ENCODE measurements around the gene METTL13. TPM values are rescaled to one million over a fixed set of nuclear protein-coding genes. Genes with fewer than 3 reads are reported as not detected.

METTL13 gene
- total and polyA plus RNA-seq, 9 of the 15 experiments (the other 6 are each of a cell fraction or from before 2014, with no cell fraction given) = 18.9 to 78.9 (median 54.9) TPM

GRCh38 chr1:171762143-171762563, 19.3 kb upstream of the METTL13 start (continued):
- TF ChIP-seq CREB1 (IDR thresholded peaks at IDR 0.05) (0 out of 2 replicates have a peak, but pooled peaks have one; percentile 41), CREB1 (CRISPR knock-in tag; IDR thresholded peaks at IDR 0.05) (no peak), ATF7 (IDR thresholded peaks at IDR 0.05) (peak; percentile 25; the same call in 1 of the 2 replicates), RBM17 (IDR thresholded peaks at IDR 0.05; ENCODE audit: borderline replicate concordance, low read depth, low read length) (no peak), HDAC6 (IDR thresholded peaks at IDR 0.05; ENCODE audit: low read depth, low read length) (no peak), SAFB (IDR thresholded peaks at IDR 0.05; ENCODE audit: borderline replicate concordance, low read depth, low read length) (no peak), STAT5A (IDR thresholded peaks at IDR 0.05; ENCODE audit: borderline replicate concordance, low read length) (peak; percentile 25; the same call in 1 of the 2 replicates), POLR2AphosphoS5 (IDR thresholded peaks at IDR 0.05; ENCODE audit: control insufficient read depth, insufficient read depth, low read depth, low read length) (peak; percentile 69), NCOR1 (IDR thresholded peaks at IDR 0.05) (peak; percentile 74), FOXK1 (CRISPR knock-in tag; IDR thresholded peaks at IDR 0.05; ENCODE audit: borderline replicate concordance) (no peak), RB1 (IDR thresholded peaks at IDR 0.05; ENCODE audit: low read depth) (no peak), BCL6 (CRISPR knock-in tag; IDR thresholded peaks at IDR 0.05) (no peak), ZNF407 (IDR thresholded peaks at IDR 0.05; ENCODE audit: low read depth) (no peak), NFE2 (IDR thresholded peaks at IDR 0.05; ENCODE audit: low read depth) (no peak), U2AF2 (optimal IDR thresholded peaks at IDR 0.05; ENCODE audit: low read depth, low read length) (no peak), SP1 (CRISPR knock-in tag; IDR thresholded peaks at IDR 0.05) (peak; percentile 52; the same call in 1 of the 2 replicates), YY1 (IDR thresholded peaks at IDR 0.05; ENCODE audit: borderline replicate concordance in 1 of 3, control insufficient read depth in 1 of 3, extremely low read depth in 1 of 3, insufficient read depth in 3 of 3, insufficient read length in 1 of 3, insufficient replicate concordance in 2 of 3, low read depth in 1 of 3, low read length in 2 of 3) (peak in 1 of 3 experiments; percentile 77), PKNOX1 (IDR thresholded peaks at IDR 0.05) (peak; percentile 77; the same call in 1 of the 2 replicates), STAT5B (CRISPR knock-in tag; IDR thresholded peaks at IDR 0.05) (no peak), FIP1L1 (IDR thresholded peaks at IDR 0.05; ENCODE audit: low read depth, low read length, poor library complexity, severe bottlenecking) (no peak), ELF2 (CRISPR knock-in tag; IDR thresholded peaks at IDR 0.05) (no peak), PHB2 (IDR thresholded peaks at IDR 0.05; ENCODE audit: low read depth) (no peak)
